ENCODE data around the gene MPV17L2.

The MPV17L2 gene

GRCh38 chr19:18161636-18162002, 31.4 kb upstream of the MPV17L2 start:
- TF ChIP-seq SIN3A (IDR thresholded peaks at IDR 0.05; ENCODE audit: borderline replicate concordance, insufficient read depth, low read length) (no peak), POLR2AphosphoS5 (IDR thresholded peaks at IDR 0.05; ENCODE audit: low read depth, low read length) (no peak), REST (IDR thresholded peaks at IDR 0.05; ENCODE audit: insufficient read depth in 1 of 2, low read depth in 2 of 2, low read length in 2 of 2) (no peak), FOXP2 (optimal IDR thresholded peaks at IDR 0.05; ENCODE audit: borderline replicate concordance, extremely low read depth, extremely low read length, insufficient read depth) (no peak)

- no peak for TF ChIP-seq FOXP2 (optimal IDR thresholded peaks at IDR 0.05; ENCODE audit: borderline replicate concordance, extremely low read depth, extremely low read length, insufficient read depth)
These were observed 28.9 kb upstream of the MPV17L2 start for GRCh38 chr19:18164072-18164471.

GRCh38 chr19:18165794-18166544, 27.0 kb upstream of the MPV17L2 start:
- TF ChIP-seq SIN3A (IDR thresholded peaks at IDR 0.05; ENCODE audit: borderline replicate concordance, insufficient read depth, low read length) (no peak), POLR2AphosphoS5 (IDR thresholded peaks at IDR 0.05; ENCODE audit: low read depth, low read length) (no peak), TAF1 (IDR thresholded peaks at IDR 0.05; ENCODE audit: borderline replicate concordance, insufficient read depth, low read length) (no peak), REST (IDR thresholded peaks at IDR 0.05; ENCODE audit: insufficient read depth in 1 of 2, low read depth in 2 of 2, low read length in 2 of 2) (no peak), FOXP2 (optimal IDR thresholded peaks at IDR 0.05; ENCODE audit: borderline replicate concordance, extremely low read depth, extremely low read length, insufficient read depth) (no peak)

GRCh38 chr19:18167011-18167410, 26.0 kb upstream of the MPV17L2 start:
- no peak for TF ChIP-seq FOXP2 (optimal IDR thresholded peaks at IDR 0.05; ENCODE audit: borderline replicate concordance, extremely low read depth, extremely low read length, insufficient read depth)
- TF ChIP-seq TAF1 (IDR thresholded peaks at IDR 0.05; ENCODE audit: borderline replicate concordance, insufficient read depth, low read length) = no peak
- TF ChIP-seq REST (IDR thresholded peaks at IDR 0.05; ENCODE audit: insufficient read depth in 1 of 2, low read depth in 2 of 2, low read length in 2 of 2) = no peak
- no peak for TF ChIP-seq SIN3A (IDR thresholded peaks at IDR 0.05; ENCODE audit: borderline replicate concordance, insufficient read depth, low read length)
- TF ChIP-seq POLR2AphosphoS5 (IDR thresholded peaks at IDR 0.05; ENCODE audit: low read depth, low read length) = no peak

- TF ChIP-seq TAF1 (IDR thresholded peaks at IDR 0.05; ENCODE audit: borderline replicate concordance, insufficient read depth, low read length) = no peak
- no peak for TF ChIP-seq POLR2AphosphoS5 (IDR thresholded peaks at IDR 0.05; ENCODE audit: low read depth, low read length)
- no peak for TF ChIP-seq REST (IDR thresholded peaks at IDR 0.05; ENCODE audit: insufficient read depth in 1 of 2, low read depth in 2 of 2, low read length in 2 of 2)
- no peak for TF ChIP-seq SIN3A (IDR thresholded peaks at IDR 0.05; ENCODE audit: borderline replicate concordance, insufficient read depth, low read length)
- TF ChIP-seq FOXP2 (optimal IDR thresholded peaks at IDR 0.05; ENCODE audit: borderline replicate concordance, extremely low read depth, extremely low read length, insufficient read depth) = no peak
These were observed 24.9 kb upstream of the MPV17L2 start for GRCh38 chr19:18167975-18168645.

All from PFSK-1 (cell line).